ENCODE data around the gene NFATC1.

GRCh38 chr18:79392226-79392625 is 3.5 kb upstream of the NFATC1 start:
- TF ChIP-seq CTCF (IDR thresholded peaks at IDR 0.05; ENCODE audit: low read length) = no peak
- TF ChIP-seq EZH2 (IDR thresholded peaks at IDR 0.05; ENCODE audit: borderline replicate concordance, low read length) = no peak
